Muscle layer of duodenum (tissue), 2 donors: ENCODE results near the gene AGPAT3.

Experiments
- H3K27ac ChIP-seq: one replicate; pipeline ENCODE4 v1.7.0; 2013; ENCODE audit warnings: mild to moderate bottlenecking, low read length
- H3K27me3 ChIP-seq: one replicate; pipeline ENCODE4 v1.7.0; 2013; ENCODE audit warnings: low read depth, mild to moderate bottlenecking, control low read depth, low read length
- H3K36me3 ChIP-seq, 2 donors: one replicate each; pipeline ENCODE4 v1.7.0; 2013; ENCODE audit warnings: low read length in 2 of 2, control low read depth in 1 of 2, mild to moderate bottlenecking in 1 of 2; ENCODE audit not compliant: insufficient read depth in 2 of 2, control insufficient read depth in 1 of 2
- H3K4me1 ChIP-seq, 2 donors: one replicate each; pipeline ENCODE4 v1.7.0; 2013; ENCODE audit warnings: low read length in 2 of 2, mild to moderate bottlenecking in 2 of 2, control low read depth in 1 of 2, moderate library complexity in 1 of 2; ENCODE audit not compliant: insufficient read depth in 2 of 2, control insufficient read depth in 1 of 2
- H3K4me3 ChIP-seq, 2 donors: one replicate each; pipeline ENCODE4 v1.7.0; 2013; ENCODE audit warnings: low read length in 2 of 2, low read depth in 1 of 2, mild to moderate bottlenecking in 1 of 2
- H3K9me3 ChIP-seq, 2 donors: one replicate each; pipeline ENCODE4 v1.7.0; 2013; ENCODE audit warnings: low read length in 2 of 2, control low read depth in 1 of 2, mild to moderate bottlenecking in 1 of 2; ENCODE audit not compliant: control insufficient read depth in 1 of 2
- donor health status: healthy.

Gene AGPAT3

GRCh38 chr21:43978060-43978459, 113.0 kb downstream of the AGPAT3 start:
- Histone ChIP-seq H3K36me3 (peaks cover 17 to 41% of the 10 kb centered on the region in 2 donors), H3K4me3 (no peak overlapping the region), H3K27ac (no peak overlapping the region), H3K27me3 (no peaks in the 10 kb centered on the region), H3K4me1 (peaks cover 0 to 7% of the 10 kb centered on the region in 2 donors), H3K9me3 (no peaks in the 10 kb centered on the region)

- Histone ChIP-seq H3K27ac (no peak overlapping the region), H3K4me3 (no peak overlapping the region), H3K27me3 (no peaks in the 10 kb centered on the region), H3K36me3 (peaks cover 22 to 49% of the 10 kb centered on the region in 2 donors), H3K4me1 (peaks cover 0 to 7% of the 10 kb centered on the region in 2 donors), H3K9me3 (no peaks in the 10 kb centered on the region)
Measured at GRCh38 chr21:43979654-43980053, 114.6 kb downstream of the AGPAT3 start.

- no peaks in the 10 kb centered on the region for H3K4me1 ChIP-seq
- no peaks in the 10 kb centered on the region for H3K9me3 ChIP-seq
- H3K27ac ChIP-seq, result no peak overlapping the region
- no peaks in the 10 kb centered on the region for H3K27me3 ChIP-seq
- H3K36me3 ChIP-seq, result peaks cover 22 to 49% of the 10 kb centered on the region in 2 donors
- no peak overlapping the region for H3K4me3 ChIP-seq
Measured at GRCh38 chr21:43981151-43981870, 116.3 kb downstream of the AGPAT3 start.

- Histone ChIP-seq H3K4me3 (no peak overlapping the region), H3K27me3 (no peaks in the 10 kb centered on the region), H3K4me1 (no peaks in the 10 kb centered on the region), H3K9me3 (no peaks in the 10 kb centered on the region), H3K36me3 (peaks cover 22 to 49% of the 10 kb centered on the region in 2 donors), H3K27ac (no peak overlapping the region)
Measured at GRCh38 chr21:43981871-43982210, 116.8 kb downstream of the AGPAT3 start.

GRCh38 chr21:43982489-43983078, 117.6 kb downstream of the AGPAT3 start:
- Histone ChIP-seq H3K36me3 (peaks cover 22 to 45% of the 10 kb centered on the region in 2 donors), H3K27me3 (no peaks in the 10 kb centered on the region), H3K4me1 (no peaks in the 10 kb centered on the region), H3K27ac (no peak overlapping the region), H3K9me3 (no peaks in the 10 kb centered on the region), H3K4me3 (no peak overlapping the region)

GRCh38 chr21:43983390-43983789, 118.4 kb downstream of the AGPAT3 start:
- peaks cover 22 to 38% of the 10 kb centered on the region in 2 donors for H3K36me3 ChIP-seq

GRCh38 chr21:43983860-43984420, 118.9 kb downstream of the AGPAT3 start:
- H3K4me3 ChIP-seq, result no peak overlapping the region
- no peak overlapping the region for H3K27ac ChIP-seq
- no peaks in the 10 kb centered on the region for H3K27me3 ChIP-seq
- no peaks in the 10 kb centered on the region for H3K4me1 ChIP-seq
- peaks cover 22 to 37% of the 10 kb centered on the region in 2 donors for H3K36me3 ChIP-seq
- H3K9me3 ChIP-seq, result no peaks in the 10 kb centered on the region

More at GRCh38 chr21:43983390-43983789, 118.4 kb downstream of the AGPAT3 start:
- Histone ChIP-seq H3K4me1 (no peaks in the 10 kb centered on the region), H3K27ac (no peak overlapping the region), H3K4me3 (no peak overlapping the region), H3K9me3 (no peaks in the 10 kb centered on the region), H3K27me3 (no peaks in the 10 kb centered on the region)

GRCh38 chr21:43984905-43985689, 120.1 kb downstream of the AGPAT3 start:
- no peak overlapping the region for H3K4me3 ChIP-seq
- H3K27me3 ChIP-seq, result no peaks in the 10 kb centered on the region
- no peaks in the 10 kb centered on the region for H3K9me3 ChIP-seq
- H3K4me1 ChIP-seq, result no peaks in the 10 kb centered on the region
- H3K36me3 ChIP-seq, result peaks cover 18 to 37% of the 10 kb centered on the region in 2 donors
- H3K27ac ChIP-seq, result no peak overlapping the region

- Histone ChIP-seq H3K27ac (no peak overlapping the region), H3K27me3 (no peaks in the 10 kb centered on the region), H3K9me3 (no peaks in the 10 kb centered on the region), H3K4me1 (no peaks in the 10 kb centered on the region), H3K36me3 (peaks cover 16 to 30% of the 10 kb centered on the region in 2 donors), H3K4me3 (no peak overlapping the region)
Measured at GRCh38 chr21:43985690-43986251, 120.7 kb downstream of the AGPAT3 start.

GRCh38 chr21:43986544-43987451, 121.8 kb downstream of the AGPAT3 start:
- Histone ChIP-seq H3K27me3 (no peaks in the 10 kb centered on the region), H3K36me3 (peaks cover 12 to 20% of the 10 kb centered on the region in 2 donors), H3K4me3 (no peak overlapping the region), H3K9me3 (no peaks in the 10 kb centered on the region), H3K4me1 (no peaks in the 10 kb centered on the region), H3K27ac (no peak overlapping the region)
